GM21619 (cell line): Measurements from ENCODE around the gene GPC5.
"Not testable (repeated sequence)": the region's sequence is repeated elsewhere in the genome, so short reads cannot be mapped to it uniquely, and the experiment has no call there.

Source experiments
- ATAC-seq: cut with Tn5 transposase; IDR thresholded peaks from one replicate; pipeline ENCODE4 v1.9.1; 2021; ENCODE audit not compliant: unreplicated experiment

The GPC5 gene

DNA sequence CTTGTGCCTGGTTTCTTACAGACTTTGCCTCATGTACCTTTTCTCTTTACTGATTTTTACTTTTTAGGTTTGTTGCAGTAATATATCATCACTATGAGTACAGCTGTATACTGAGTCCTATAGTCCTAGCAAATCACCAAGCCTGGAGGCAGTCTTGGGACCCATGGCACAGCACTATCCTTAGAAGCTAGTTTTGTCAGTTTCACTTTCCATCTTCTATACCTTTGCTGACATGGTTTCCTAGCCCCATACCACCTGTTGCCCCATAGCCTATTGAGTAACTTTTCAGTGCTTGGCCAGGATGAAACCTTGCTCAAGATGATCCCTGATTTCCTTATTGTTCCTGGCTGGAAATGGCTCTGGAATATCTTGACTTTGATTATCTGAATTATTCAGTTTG is 826.4 kb downstream of the GPC5 start:
- no peak for ATAC-seq

- ATAC-seq, result no peak
Observed at GRCh38 chr13:92225861-92226260, 827.4 kb downstream of the GPC5 start.

- no peak for ATAC-seq
Observed at GRCh38 chr13:92232871-92233270, 834.5 kb downstream of the GPC5 start.

- no peak for ATAC-seq
Observed at GRCh38 chr13:92251671-92252210, 853.3 kb downstream of the GPC5 start.

DNA sequence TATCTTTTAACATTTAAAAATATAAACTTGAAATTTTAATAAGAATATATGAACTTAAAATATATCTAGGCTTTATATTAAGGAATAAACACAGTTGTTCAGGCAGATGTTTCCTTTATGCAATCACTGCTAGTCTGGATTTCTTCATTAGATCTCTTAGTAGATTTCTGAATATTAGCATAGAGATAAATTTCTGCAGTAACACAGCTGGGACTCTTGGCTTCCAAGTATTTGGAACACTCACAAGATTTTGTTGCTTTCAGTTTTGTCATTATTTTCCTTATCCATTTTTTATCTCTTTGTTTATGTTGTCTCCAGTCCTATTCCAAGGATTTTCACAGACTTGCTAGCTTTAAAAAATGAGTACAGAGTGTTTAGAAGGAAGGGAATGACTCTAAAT is 857.1 kb downstream of the GPC5 start:
- no peak for ATAC-seq

GRCh38 chr13:92256211-92256610 is 857.8 kb downstream of the GPC5 start:
- no peak for ATAC-seq

DNA sequence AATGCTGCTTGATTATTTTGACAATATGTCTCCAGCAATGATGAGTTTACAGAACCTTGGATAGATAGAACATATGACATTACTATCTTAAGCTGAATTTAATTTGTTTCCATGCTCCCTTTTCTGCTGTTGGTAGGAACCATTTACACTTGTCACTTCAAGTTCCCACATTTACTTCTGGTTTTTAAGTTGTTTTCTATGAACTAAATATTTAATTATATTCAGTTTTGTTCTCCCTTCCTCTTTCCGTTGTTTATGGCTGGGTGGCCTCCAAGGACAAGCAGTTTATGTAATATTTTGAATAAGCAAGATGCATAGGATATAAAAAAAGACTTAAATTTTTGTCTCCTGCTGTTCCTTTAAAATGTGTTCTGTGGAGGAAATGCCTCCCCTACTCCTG is 860.6 kb downstream of the GPC5 start:
- no peak for ATAC-seq

DNA sequence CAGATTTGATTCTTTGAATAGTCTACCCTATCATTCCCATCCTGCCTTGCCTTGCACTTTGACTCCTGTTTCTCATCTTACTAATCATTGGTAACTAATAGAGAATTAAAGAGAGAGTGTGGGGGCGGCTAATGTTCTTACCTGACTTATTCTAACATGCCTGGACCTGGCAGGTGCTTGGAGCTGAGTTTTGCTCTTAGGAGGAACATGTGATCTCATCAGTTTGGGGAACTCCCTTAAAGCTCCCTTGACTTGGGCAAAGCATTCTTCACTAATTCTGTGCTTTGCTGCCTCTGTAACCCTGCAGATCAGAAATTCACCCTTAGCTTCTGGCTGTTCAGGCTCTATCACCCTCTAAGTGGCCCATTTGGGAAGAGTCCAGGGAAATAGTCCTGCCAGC is 861.1 kb downstream of the GPC5 start:
- no peak for ATAC-seq

- no peak for ATAC-seq
Observed at GRCh38 chr13:92260363-92260762, 861.9 kb downstream of the GPC5 start.

DNA sequence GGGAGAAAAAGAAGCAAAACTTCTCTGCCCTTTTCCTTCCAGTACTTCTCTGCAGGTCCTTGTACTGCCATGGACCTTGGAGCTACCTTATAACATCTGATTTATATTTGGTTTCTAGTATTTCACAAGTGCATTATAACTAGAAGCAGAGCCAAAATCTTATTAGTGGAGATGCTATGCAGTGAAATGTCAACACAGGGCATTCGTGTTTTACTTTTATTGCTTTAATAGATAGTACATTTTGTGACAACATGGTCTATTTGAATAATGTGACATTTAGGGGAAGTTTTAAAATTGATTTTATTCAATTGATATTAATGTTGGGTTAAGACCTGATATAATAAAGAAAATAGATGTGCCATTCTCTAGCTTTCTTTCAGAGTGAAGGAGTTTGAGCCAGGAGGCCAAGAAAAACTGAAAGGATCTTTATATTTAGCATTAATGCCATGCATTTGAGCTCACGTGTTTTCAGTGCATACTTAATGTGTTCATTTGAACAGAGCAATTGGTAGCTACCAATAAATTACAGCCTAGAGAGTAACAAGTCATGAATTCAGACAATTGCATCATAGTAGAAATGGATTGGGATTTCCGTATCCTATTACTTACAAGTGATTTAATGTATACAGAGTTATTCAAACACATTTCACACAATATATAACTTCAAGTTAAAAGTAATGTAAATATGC is 863.8 kb downstream of the GPC5 start:
- ATAC-seq, result no peak

- ATAC-seq, result no peak
Observed at GRCh38 chr13:92265408-92265807, 867.0 kb downstream of the GPC5 start.

DNA sequence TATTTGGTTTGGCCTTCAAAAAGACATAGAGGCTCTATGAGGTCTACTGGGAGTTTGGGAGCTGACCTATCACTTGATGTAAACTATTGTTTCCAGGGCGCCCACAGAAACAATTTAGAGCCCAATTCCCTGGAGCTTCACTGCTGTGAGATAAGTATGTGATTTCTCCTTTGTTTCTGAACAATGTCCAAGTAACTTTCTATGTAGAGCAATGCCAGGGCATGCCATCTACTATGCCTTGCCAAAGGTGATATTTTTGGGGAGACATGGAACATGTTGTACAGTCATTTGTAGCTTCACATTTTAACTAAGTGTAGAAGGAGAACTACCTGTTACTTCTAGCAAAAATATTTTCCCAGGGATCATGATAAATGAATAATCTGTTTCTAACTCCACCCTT is 872.6 kb downstream of the GPC5 start:
- no peak for ATAC-seq

DNA sequence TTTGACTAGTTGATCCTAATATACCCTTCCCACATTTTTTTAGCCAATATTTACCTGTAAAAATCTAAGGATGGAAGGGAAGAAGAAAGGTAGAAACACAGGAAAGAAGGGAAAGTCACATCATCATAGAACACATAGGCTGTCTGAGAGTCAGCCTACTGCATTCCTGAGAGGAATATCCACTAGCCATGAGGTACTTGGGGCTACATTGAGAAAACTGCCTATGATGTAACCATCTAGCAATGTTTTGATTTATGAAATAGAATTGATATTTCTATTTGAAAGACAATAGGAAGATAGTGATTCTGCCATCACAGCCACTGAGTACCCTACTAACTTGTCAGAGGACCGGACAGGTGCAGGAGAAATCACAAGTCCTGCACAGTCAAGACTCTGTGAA is 873.8 kb downstream of the GPC5 start:
- no peak for ATAC-seq

GRCh38 chr13:92280986-92281385 is 882.6 kb downstream of the GPC5 start:
- not testable (repeated sequence) for ATAC-seq

GRCh38 chr13:92290718-92291307 is 892.4 kb downstream of the GPC5 start:
- not testable (repeated sequence) for ATAC-seq

GRCh38 chr13:92294533-92294932 is 896.1 kb downstream of the GPC5 start:
- not testable (repeated sequence) for ATAC-seq

GRCh38 chr13:92296154-92296671 is 897.8 kb downstream of the GPC5 start:
- not testable (repeated sequence) for ATAC-seq

DNA sequence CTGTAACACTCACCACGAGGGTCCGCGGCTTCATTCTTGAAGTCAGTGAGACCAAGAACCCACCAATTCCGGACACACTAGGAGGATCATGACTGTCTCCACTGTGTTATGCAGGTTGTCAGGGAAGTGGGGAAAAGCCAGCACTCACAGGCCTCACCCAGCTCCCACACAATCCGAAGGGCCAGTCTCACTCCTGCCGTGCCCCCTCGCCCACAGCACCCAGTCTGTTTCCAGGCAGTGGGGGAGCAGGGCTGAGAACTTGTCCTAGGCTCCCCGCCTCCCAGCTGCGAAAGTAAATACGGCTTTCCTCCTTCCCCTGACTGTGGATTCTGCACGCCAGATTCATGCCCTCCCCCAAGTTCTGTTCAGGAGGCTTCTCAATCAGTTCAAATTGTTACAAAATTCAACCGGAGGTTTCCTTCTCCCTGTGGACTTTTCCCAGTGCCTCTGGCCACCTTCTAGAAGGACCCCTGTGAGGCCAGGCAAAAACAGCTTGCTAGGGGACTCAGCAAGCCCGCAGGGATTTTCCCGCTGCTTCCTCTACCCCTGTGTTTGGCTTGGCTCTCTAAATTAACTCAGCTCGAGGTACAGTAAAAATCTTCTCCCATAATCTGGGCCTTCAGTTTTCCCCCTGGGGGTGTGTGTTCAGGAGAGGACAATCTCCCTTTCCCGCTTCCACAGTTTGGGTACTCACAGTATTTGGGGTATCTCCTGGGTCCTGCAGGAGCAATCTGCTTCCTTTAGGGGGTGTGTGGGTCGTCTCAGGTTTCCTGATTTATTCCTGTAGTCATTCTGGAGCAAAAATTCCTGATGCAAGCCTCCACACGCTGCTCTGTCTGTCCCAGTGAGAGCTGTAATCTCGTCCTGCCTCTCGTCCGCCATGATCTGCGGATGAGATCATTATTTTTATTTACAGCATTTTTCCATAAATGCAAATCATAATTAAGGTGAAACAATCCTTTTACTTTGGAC is 899.8 kb downstream of the GPC5 start:
- no peak for ATAC-seq

- ATAC-seq, result no peak
Observed at GRCh38 chr13:92300651-92301050, 902.2 kb downstream of the GPC5 start.

GRCh38 chr13:92303428-92303827 is 905.0 kb downstream of the GPC5 start:
- no peak for ATAC-seq

DNA sequence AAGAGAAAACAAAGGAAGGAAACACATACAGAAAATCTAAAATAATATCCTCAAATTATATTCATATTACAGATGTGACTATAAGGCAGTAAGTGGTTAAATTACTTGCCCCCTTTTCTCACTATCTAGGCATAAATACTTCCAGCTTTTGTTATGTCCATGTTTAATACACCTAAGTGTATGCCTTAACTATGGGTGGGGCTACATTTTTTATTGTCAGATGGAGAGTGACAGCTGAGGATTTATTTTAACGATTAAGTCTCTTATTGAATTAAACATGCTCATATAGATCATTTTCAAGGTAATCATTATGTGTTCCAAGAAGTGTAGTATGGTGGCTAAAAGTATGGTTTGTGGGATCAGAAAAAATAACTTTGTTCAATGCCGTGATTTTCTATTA is 909.3 kb downstream of the GPC5 start:
- no peak for ATAC-seq
